IPS-18a (cell line): ENCODE results near the gene RELT.
A peak's percentile ranks its signal among the peaks of the same experiment; 100 is the strongest.

Experiments
- H3K27ac ChIP-seq: one replicate; pipeline ENCODE4 v1.5.1; 2013; ENCODE audit warnings: low read length
- H3K27me3 ChIP-seq: one replicate; pipeline ENCODE4 v1.6.1; 2013; ENCODE audit warnings: mild to moderate bottlenecking, low read length; ENCODE audit not compliant: control insufficient read depth, insufficient read depth
- H3K36me3 ChIP-seq: one replicate; pipeline ENCODE4 v1.6.1; 2013; ENCODE audit warnings: low read depth, low read length; ENCODE audit not compliant: control insufficient read depth
- H3K4me1 ChIP-seq: one replicate; pipeline ENCODE4 v1.6.1; 2013; ENCODE audit warnings: low read depth, low read length; ENCODE audit not compliant: control insufficient read depth
- H3K4me3 ChIP-seq: one replicate; pipeline ENCODE4 v1.5.1; 2013; ENCODE audit warnings: low read length
- H3K9ac ChIP-seq: one replicate; pipeline ENCODE4 v1.6.1; 2013; ENCODE audit warnings: mild to moderate bottlenecking, low read length, moderate library complexity
- H3K9me3 ChIP-seq: one replicate; pipeline ENCODE4 v1.6.1; 2013; ENCODE audit warnings: low read depth, low read length; ENCODE audit not compliant: control insufficient read depth

RELT gene

DNA sequence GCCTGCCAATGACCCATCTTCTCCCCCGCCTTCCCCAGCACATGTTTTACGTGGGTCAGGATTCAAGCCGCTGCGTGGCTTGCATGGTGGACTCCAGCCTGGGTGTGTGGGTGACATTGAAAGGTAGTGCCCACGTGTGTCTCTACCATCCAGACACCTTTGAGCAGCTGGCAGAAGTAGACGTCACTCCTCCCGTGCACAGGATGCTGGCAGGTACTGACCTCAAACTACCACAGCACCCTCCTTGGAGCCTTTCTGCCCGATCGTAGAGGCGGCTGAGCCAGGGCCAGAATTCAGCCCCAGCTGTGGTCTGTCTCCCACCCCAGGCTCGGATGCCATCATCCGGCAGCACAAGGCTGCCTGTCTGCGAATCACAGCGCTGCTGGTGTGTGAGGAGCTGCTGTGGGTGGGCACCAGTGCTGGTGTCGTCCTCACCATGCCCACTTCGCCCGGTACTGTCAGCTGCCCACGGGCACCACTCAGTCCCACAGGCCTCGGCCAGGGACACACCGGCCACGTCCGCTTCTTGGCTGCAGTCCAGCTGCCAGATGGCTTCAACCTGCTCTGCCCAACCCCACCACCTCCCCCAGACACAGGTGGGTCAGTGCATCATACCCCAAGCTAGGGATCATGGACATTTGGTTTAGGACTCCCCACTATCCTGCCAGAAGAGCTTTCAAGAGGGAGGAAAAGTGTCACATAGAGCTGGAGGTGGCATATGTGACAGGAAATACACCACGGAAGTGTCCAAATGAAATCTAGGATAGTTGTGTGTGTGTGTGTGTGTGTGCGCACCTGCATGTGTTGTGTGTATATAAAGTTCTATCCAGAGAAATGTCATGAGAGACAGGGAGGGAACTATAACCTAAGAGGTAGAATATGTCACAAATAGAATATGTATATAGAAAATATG is 10.6 kb upstream of the RELT start:
- no peaks in the 10 kb centered on the region for H3K4me1 ChIP-seq
- H3K4me3 ChIP-seq, result no peak overlapping the region
- H3K27me3 ChIP-seq, result peaks cover 3% of the 10 kb centered on the region
- H3K9ac ChIP-seq, result no peak overlapping the region
- H3K9me3 ChIP-seq, result no peaks in the 10 kb centered on the region
- H3K27ac ChIP-seq, result no peak overlapping the region
- H3K36me3 ChIP-seq, result no peaks in the 10 kb centered on the region

DNA sequence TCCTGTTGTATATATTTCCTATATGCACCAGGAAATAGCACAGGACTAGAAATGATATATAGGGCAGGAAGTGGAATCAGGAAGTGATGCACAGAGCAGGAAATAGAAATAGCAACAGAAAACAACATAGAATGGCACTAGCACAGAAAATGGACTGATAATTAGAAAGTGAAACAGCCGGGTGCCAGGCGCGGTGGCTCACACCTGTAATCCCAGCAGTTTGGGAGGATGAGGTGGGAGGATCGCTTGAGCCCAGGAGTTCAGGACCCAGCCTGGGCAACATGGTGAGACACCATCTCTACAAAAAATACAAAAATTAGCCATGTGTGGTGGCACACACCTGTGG is 10.0 kb upstream of the RELT start:
- Histone ChIP-seq H3K27ac (no peak overlapping the region), H3K4me1 (no peaks in the 10 kb centered on the region), H3K9me3 (no peaks in the 10 kb centered on the region), H3K27me3 (peaks cover 3% of the 10 kb centered on the region), H3K36me3 (no peaks in the 10 kb centered on the region), H3K4me3 (no peak overlapping the region), H3K9ac (no peak overlapping the region)

DNA sequence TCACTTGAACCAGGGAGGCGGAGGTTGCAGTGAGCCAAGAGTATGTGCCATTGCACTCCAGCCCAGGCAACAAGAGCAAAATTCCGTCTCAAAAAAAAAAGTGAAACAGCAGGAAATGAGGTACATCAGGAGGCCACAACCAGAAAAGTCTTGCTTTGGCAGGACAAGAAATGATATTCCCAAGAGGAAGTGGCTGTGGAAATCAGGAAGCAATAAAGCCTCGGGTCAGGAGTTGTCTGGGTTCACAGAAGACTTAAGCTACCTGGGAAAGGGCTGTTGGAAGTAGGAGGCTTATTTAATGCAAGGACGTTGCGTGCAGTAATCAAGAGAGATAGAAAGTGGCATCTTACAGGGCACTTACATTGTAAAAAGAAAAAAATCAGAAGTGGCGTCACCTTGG is 9.2 kb upstream of the RELT start:
- Histone ChIP-seq H3K4me3 (no peak overlapping the region), H3K27me3 (peaks cover 3% of the 10 kb centered on the region), H3K4me1 (no peaks in the 10 kb centered on the region), H3K36me3 (no peaks in the 10 kb centered on the region), H3K9ac (no peak overlapping the region), H3K9me3 (no peaks in the 10 kb centered on the region), H3K27ac (no peak overlapping the region)

DNA sequence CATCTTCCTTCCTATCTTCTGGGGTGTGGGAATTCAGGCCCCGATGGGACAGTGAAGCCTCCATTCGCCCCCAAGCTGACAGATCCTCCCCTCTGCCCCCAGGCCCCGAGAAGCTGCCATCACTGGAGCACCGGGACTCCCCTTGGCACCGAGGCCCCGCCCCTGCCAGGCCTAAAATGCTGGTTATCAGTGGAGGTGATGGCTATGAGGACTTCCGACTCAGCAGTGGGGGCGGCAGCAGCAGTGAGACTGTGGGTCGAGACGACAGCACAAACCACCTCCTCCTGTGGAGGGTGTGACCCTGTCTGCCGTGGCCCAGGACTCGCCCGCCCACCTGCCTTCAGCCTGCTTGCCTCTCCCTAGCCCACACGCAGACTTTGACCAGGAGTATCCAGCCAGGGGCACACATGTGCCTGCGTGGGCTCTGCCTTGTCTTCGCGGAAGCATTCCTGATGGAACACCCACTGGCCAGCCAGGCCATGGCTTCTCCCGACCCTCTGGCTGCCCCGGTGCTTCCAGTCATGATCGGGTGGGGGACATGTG is 8.6 kb upstream of the RELT start:
- H3K4me1 ChIP-seq, result no peaks in the 10 kb centered on the region
- peaks cover 3% of the 10 kb centered on the region for H3K27me3 ChIP-seq
- no peak overlapping the region for H3K9ac ChIP-seq
- no peaks in the 10 kb centered on the region for H3K9me3 ChIP-seq
- no peak overlapping the region for H3K27ac ChIP-seq
- no peak overlapping the region for H3K4me3 ChIP-seq
- no peaks in the 10 kb centered on the region for H3K36me3 ChIP-seq

DNA sequence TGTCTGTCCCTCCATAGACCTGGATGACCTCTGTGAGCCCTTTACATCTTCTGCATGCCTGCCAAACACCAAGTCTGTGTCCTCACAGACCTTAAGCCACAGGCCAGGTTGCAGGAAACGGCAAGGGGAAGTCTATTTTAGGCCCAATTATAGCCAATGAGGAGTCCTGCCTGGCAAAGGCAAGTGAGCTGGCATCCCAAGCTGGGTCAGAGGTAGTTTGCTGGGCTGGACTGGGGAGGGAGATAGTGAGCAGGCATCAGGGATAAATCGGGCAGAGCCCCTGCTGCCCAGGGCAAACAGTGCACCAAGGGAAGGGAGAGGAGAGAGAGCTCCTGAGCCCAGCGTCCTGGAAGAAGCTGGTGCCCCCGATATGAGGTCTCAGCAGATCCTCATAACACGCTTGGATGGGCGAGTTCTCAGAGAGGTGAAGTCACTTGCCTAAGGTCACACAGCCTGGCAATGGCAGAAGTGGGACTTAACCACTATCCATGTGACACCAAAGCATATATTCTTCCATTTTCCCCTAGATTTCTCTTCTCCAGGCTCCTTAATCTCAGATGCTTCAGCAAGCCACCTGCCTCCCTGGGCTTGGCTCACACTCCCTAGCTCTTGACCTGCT is 3.7 kb upstream of the RELT start:
- Histone ChIP-seq H3K27ac (no peak overlapping the region), H3K9me3 (no peaks in the 10 kb centered on the region), H3K27me3 (peaks cover 9% of the 10 kb centered on the region), H3K9ac (no peak overlapping the region), H3K4me1 (peaks cover 9% of the 10 kb centered on the region), H3K36me3 (no peaks in the 10 kb centered on the region), H3K4me3 (no peak overlapping the region)

DNA sequence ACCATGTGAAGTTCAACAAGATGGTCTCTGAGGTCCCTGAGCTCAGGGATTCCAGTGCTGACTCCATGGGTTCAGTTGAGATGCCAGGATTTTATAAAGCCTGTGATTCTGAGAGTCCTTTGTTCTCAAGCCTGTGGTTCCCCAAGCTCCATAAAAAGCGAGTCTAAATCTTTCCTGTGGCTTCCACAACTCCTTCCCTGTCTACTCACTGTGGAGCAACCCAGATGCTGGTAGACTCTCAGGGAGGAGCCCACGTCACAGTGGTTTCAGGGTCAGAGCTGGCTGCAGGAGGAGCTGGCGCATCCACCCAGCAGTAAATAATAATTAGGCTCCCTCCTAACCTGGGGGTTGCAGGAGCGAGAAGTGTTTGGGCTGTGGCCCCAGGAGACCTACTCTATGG is 2.0 kb upstream of the RELT start:
- peaks cover 9% of the 10 kb centered on the region for H3K4me1 ChIP-seq
- no peaks in the 10 kb centered on the region for H3K36me3 ChIP-seq
- no peak overlapping the region for H3K9ac ChIP-seq
- no peak overlapping the region for H3K4me3 ChIP-seq
- H3K27ac ChIP-seq, result no peak overlapping the region
- H3K9me3 ChIP-seq, result no peaks in the 10 kb centered on the region
- H3K27me3 ChIP-seq, result peaks cover 11% of the 10 kb centered on the region

DNA sequence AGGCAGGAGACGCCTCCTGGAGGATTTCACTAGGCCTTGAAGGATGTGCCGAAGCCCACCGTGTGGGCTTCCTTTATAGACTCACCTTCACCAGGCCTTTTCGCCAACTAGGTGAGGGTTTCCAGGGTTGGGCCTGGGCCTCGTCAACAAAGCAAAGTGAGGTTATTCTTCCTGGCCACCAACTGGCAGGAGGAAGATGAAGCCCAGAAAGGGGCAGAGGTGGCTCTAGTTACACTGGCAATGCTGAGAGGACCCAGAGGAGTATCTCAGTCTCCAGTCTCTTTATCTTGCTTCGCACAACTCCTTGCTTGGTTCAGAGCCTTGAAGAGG is 404 bp upstream of the RELT start:
- Histone ChIP-seq H3K27ac (no peak overlapping the region), H3K27me3 (peaks cover 11% of the 10 kb centered on the region), H3K4me1 (peaks cover 9% of the 10 kb centered on the region), H3K4me3 (no peak overlapping the region), H3K9ac (no peak overlapping the region), H3K36me3 (no peaks in the 10 kb centered on the region), H3K9me3 (no peaks in the 10 kb centered on the region)

DNA sequence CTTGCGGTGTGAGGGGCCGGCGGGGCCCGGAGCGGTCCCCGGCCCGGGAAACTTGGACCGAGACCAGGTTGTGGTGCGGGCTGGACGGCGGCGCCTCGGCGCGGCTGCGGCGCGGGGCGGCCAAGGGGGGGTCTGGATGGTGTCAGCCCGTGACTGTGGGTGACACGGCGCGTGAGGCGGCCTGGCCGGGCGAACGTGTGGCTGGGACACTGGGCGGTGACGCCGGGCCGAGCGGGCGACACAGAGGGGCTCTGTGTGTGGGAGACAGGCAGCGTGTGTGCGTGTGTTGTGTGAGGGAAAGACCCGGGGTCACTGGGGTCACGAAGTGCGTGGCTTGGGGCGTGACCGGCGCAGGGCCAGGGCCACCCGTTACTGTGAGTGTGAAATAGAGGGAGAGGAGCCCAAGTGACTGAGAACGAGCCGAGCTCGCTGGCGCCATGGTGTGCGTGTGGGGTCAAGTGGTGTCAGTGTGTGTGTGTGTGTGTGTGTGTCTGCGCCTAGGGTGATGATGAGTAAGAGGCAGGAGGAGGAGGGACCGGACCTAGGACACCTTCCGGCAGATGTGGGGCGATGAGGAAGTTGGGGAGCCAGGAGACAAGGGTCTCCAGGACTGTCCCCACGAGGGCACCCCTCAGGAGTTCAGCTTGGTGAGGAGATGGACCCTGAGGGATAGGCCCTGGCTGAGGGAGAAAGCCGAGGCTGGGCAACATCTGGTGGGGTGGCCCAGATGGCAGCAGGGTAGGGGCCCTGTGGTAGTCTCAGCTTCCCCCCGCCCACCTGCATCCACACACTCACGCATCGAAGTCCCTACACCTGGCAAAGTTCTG is 817 bp downstream of the RELT start:
- Histone ChIP-seq H3K9ac (peak overlapping the region; percentile 51), H3K36me3 (no peaks in the 10 kb centered on the region), H3K27ac (no peak overlapping the region), H3K27me3 (peaks cover 11% of the 10 kb centered on the region), H3K9me3 (no peaks in the 10 kb centered on the region), H3K4me3 (peak overlapping the region; percentile 65), H3K4me1 (peaks cover 9% of the 10 kb centered on the region)

DNA sequence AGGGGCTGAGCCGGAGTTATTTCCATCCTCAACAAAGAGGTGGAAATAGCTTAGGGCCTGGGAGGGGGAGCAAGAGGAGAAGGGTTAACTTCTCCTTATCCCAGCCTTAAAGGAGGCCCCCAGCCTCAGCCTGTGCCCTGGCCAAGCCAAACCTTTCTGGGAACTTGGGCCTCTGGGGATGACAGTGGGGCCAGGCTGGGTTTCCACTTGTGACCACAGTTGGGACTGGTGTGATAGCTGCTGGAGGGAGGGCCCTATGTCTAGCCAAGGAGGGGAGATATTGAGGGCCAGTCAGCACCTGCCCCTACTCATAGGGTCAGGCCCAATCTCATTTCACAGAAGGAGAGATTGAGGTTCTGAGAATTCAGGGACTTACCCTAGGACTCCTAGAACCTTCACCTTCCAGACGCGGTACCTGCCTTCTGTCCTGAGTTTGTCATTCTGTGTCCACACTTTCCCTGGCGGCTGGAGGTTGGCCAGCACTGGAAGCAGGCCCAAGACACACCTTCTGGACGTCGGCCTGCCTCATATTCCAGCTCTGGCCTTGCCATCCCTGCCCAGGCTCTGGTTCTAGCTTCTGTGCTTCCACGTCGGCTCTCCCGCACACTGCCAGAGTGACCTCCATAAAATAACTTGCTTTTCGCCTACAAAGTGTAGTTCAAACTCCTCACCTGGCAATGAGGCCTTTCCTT is 3.1 kb downstream of the RELT start:
- peaks cover 9% of the 10 kb centered on the region for H3K4me1 ChIP-seq
- no peak overlapping the region for H3K4me3 ChIP-seq
- H3K36me3 ChIP-seq, result no peaks in the 10 kb centered on the region
- H3K27me3 ChIP-seq, result peaks cover 11% of the 10 kb centered on the region
- no peaks in the 10 kb centered on the region for H3K9me3 ChIP-seq
- no peak overlapping the region for H3K9ac ChIP-seq
- H3K27ac ChIP-seq, result no peak overlapping the region

DNA sequence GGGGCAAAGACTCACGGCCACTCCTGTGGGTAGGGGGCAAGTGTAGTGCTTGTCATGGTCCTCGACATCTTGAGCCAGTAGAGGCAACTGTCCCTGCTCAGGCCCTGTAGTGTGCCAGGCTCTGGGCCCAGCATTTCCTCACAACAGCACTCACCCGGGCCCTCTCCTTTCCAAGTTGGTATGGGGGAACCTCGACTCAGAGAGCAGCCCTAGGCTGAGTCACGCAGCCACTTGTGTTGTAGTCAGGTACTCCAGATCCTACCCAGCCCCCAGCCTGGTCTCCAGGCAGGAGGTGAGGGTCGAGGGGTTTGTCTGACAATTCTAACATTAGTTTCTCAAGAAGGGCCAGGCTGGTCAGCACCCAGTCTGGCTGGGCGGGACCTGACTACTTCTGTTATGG is 4.1 kb downstream of the RELT start:
- Histone ChIP-seq H3K27me3 (peaks cover 11% of the 10 kb centered on the region), H3K27ac (no peak overlapping the region), H3K4me3 (no peak overlapping the region), H3K4me1 (peaks cover 9% of the 10 kb centered on the region), H3K36me3 (no peaks in the 10 kb centered on the region), H3K9ac (no peak overlapping the region), H3K9me3 (no peaks in the 10 kb centered on the region)

DNA sequence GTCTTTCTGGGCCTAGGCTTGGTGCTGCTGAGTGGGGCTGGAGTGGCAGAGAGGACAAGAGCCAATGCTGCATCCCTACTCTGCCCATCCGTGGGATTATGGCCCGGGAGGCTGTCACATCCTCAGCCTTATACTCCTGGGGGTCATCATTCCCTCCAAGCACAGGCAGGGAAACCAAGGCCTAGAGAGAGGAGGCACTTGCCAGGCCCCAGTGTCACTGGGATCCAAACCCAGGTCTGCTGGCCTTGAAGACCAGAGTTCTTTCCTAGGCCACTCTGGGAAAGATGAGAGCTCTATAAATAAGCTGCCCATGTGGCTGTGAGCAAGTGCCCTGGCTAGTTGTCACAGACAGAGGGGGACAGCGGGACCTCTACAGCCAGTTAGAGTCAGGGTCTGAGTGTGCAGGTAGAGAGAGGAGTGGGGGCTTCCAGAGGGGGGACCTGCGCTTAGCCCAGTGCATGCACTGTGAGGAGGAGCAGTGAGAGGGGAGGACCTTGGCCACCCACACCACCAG is 4.8 kb downstream of the RELT start:
- Histone ChIP-seq H3K4me3 (no peak overlapping the region), H3K27ac (no peak overlapping the region), H3K4me1 (peaks cover 5% of the 10 kb centered on the region)

More for the DNA sequence above, 4.8 kb downstream of the RELT start:
- H3K36me3 ChIP-seq, result no peaks in the 10 kb centered on the region
- H3K9ac ChIP-seq, result no peak overlapping the region
- peaks cover 11% of the 10 kb centered on the region for H3K27me3 ChIP-seq
- H3K9me3 ChIP-seq, result no peaks in the 10 kb centered on the region
